SIG-M5 treated with dmso at 0.1 percent for 504 hours (cell line): ENCODE measurements around the gene IRAK2.

Experiments used
- DNase-seq: peaks from one replicate; lab custom pipeline; 2025; ENCODE audit not compliant: unreplicated experiment; lab: John Stamatoyannopoulos, UW

IRAK2 gene

DNA sequence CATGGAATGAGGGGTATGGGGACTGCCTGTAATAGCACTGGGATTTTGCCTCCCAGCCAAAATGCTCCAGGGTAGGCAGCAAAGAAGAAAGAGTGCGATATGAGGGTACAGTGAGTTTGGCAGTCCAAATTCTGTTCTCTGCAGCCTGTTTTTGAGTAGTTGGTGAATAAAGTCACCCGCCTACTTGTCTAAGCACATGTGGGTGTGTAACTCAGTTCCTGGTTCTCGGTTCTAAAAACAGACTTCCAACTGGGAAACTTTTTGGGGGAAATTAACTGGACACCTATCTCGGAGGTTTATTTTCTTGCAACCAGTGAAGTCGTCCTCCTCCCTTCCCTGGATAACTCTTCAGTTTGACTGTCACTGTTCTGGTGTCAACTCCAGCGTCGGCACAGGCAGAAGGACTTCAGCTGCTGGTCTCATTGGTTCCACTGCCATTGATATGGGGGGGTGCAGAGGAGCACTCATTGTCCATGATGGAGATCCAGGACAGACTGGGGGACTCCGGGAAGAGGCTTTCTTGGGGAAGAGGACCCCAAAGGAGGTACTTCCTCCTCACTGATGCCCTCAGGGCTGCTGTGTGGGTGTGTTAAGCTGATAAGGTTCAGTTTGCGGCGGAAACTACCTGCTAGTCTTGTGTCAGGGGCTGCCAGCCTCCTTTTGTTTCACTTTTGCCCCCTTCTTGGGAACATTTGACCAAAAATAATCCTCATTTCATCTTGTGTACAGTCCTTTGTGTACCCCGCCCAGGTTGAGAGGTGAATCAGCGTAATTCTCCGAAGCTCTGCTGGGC, 114.9 kb downstream of the IRAK2 start:
- DNase-seq = no peak

DNA sequence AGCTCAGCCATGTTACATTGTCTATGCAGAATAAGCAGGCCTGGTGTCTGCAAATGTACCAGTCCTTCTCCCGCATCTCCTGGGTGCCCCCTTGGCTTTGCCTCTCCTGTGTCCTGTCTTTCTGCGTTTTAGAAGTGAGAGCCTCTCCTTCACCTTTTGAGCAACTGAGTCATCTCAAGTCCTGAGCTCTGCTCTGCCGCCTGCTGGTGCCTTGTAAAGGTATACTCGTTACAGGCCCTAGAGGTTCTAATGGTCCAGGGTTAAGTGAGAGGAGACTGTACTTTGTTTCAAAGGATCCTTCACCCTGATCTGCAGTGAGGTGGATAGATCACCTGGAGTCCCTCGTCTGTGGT, 115.4 kb downstream of the IRAK2 start:
- DNase-seq = no peak

DNA sequence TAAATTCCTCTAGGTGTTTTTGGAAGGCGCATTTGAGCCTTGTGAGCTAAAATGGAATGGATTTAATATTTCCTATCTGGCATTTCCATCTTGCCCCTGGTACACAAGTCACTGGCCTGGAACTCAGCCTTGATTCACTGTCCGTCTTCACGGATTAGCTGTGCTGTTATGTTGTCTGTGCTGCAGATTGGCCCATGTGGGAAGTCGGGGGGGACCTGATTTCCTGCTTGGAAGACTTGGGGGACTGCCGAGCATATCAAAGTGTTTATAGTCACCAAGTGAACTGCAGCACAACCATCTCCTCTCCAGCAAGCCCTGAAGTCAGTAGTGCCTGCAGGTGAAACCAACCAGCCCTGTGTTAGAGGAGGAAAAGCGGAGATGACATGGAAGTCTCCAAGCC, 115.9 kb downstream of the IRAK2 start:
- DNase-seq = no peak

DNA sequence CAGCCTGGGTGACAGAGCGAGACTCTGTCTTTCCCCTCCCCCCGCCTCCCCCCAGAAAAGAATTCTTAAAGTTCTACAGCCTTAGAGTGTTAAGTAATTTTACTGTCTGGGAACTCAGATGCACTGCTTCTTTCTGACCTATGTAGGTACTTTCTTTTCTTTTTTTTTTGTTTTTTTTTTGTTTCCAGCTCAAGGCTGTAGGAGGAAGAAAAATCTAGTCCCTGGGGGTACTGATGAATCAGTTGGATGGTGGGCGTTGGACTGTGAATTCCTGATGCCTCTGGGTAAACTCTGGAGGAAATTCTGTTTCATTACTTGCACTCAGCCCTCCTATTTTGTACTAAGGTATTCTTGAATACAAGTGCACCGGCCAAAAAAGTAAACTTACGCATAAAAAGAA, 117.2 kb downstream of the IRAK2 start:
- no peak for DNase-seq

DNA sequence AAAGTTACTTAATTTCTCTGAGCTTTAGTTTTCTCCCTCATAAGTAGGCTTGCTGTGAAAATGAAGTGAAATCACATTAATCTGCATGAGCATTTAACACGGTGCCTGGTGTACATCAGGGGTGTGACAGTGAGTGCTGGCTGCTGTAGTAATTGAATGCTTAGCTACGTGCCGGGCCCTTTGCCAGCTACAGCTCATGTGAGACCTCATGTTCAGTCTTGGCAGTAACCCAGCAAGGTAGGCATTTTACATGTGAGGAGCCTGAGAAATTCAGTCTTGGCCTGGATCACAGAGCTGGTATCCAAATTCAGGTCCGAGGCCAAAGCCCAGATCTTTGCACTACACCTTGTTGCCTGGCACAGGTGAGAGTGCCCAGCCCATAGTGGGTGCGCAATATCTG, 118.9 kb downstream of the IRAK2 start:
- DNase-seq = no peak

DNA sequence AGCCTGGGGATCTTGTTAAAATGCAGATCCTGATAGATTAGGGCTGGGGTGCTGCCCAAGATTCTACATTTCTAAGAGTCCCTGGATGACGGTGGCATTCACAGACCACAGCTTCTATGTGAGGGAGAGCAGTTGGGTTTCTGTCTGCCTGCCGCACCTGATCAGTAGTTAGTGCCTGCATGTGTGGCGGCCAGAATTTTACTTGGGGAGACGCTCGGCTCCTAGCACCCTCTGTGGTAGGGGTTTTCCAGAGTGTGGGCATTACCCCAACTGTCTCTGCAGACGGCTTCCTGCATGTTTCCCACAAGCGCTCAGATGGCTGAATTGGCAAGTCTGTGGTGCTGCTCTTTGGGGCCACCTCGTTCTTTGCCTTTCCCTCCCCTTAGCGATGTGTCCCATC, 119.8 kb downstream of the IRAK2 start:
- no peak for DNase-seq

DNA sequence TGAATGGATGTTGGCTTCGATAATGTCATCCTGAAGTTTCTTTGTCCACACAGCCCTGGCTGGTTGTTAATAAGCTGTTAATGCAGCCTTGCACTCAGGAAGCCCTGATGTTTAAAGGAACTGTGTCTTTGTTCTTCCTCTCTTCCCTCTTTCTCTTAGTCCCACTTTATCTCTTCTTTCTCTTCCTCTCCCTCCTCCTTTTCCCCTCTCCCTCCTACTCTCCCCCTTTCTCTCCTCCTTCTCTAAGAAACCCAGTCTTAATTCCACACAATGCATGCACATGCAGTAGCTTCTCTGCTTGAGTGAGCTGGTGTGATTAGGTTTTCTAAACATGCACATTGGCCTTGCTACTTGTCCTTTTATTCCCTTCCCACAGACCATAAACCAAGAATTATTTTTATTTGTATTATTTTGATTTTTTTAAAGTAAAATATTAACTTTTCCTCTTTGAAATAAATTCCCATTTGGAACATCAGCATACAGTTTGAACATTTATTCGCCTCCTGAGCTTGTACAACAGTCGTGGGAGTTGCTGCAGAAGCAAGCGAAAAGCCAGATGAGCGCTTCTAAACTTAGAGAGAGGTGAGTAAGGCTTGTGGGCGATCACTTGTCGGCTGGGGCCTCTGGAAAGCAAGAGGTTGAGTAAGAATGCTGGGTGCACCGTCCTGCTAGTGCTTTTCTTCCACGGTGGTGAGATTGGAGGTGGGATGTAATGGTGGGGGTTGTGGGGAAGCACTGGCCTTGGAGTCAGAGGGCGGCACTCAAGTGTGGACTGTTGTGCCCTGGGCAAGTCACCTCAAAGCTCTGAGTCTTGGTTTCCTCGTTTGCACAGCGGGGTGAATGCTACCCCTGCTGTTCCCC, 120.8 kb downstream of the IRAK2 start:
- no peak for DNase-seq

DNA sequence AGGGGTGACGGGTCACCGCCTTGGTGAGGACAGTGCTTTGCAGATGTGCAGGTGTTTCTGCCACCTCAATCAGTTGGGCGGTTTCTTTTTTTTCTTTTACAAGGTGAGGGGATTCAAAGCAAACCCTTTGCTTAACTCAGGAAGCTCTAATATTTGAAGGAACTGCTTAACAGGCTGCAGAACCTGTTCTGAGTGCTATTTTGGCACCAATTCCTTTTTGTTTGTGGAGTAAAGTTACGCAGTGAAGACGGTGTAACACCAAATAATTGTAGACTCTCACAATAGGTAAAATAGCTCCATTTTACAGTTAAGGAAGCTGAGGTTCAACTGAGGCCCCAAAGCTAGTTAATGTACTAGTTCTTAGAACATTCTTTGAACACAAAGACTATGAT, 121.4 kb downstream of the IRAK2 start:
- DNase-seq = no peak

GRCh38 chr3:10286596-10287295, 122.0 kb downstream of the IRAK2 start:
- DNase-seq = peak; percentile 42

DNA sequence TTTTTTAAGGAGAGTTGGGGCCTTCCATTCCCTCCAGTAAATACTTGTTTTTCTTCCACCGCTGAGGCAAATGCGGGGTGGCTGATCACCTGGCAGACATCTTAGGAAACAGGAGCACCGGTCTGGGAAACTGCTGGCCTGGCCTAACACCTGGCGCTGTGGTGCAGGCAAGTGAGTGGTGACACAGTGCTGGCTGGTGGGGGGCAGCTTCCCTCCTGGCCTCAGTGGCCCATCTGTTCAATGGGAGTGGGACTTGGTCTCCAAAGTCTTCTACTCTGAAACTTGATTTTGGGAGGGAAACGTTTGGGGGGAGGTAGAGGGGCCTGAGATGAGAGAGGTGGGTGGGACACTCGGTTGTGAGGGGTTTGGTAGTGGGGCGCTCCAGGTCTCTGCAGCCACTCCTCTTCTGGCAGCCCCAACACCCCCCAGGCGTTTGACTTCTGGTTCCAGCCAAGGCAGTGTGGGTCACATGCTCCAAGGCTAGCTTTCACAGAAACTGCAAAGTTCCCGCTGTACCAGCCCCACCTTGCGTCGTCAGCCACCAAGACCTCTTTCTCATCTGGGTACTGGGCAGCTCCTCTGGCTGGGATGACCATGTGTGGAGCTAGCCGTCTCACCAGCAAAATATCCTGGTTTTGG, 123.3 kb downstream of the IRAK2 start:
- no peak for DNase-seq

GRCh38 chr3:10288575-10288960, 123.8 kb downstream of the IRAK2 start:
- no peak for DNase-seq

- no peak for DNase-seq
Observed at GRCh38 chr3:10289077-10289476, 124.4 kb downstream of the IRAK2 start.

DNA sequence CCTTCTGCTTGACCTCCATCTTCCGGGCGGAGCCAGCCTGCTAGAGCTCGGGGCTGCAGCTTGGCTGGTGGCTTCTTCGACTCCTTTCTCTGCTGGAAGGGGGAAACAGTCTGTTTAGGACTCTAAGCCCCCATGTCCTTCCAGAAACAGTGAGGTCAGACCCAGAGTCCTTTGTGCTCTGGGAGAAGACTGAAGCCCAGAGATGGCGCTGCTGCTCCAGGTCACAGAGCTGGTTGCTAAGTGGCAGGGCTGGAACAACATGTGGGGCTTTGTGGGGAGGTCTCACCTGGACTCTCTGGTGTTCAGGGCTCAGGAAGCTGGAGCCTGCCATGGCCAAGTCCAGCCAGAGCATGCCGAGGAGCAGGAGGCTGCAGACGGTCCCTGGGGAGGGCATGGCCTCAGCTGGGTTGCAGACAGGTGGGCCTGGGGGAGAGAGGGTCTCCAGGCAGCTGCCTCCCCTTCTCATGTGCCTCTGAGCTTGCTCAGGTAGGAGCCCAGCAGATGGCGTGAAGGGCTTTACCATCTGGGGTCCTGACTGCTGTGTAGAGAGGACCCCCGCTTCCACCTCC, 125.2 kb downstream of the IRAK2 start:
- no peak for DNase-seq

GRCh38 chr3:10290481-10291176, 125.9 kb downstream of the IRAK2 start:
- no peak for DNase-seq

GRCh38 chr3:10291641-10292040, 126.9 kb downstream of the IRAK2 start:
- DNase-seq = no peak

- no peak for DNase-seq
Observed at GRCh38 chr3:10292505-10293419, 128.0 kb downstream of the IRAK2 start, which contains the start of gene GHRL. GHRL (minus strand) TSS chr3:10292947; CDS start chr3:10290180, 2,767 bp downstream.
